ENCODE results near the gene PARD3. TPM values are rescaled to one million over a fixed set of nuclear protein-coding genes. Genes with fewer than 3 reads are reported as not detected.

The PARD3 gene
- total RNA-seq, 4 donors from 2014 or later: 98.9 to 122 (median 105) TPM

GRCh38 chr10:34236931-34237330, 578.2 kb downstream of the PARD3 start:
- TF ChIP-seq CTCF (IDR thresholded peaks at IDR 0.05) (no peak), POLR2A (IDR thresholded peaks at IDR 0.05; ENCODE audit: low read depth) (no peak), POLR2AphosphoS5 (IDR thresholded peaks at IDR 0.05) (no peak), EP300 (IDR thresholded peaks at IDR 0.05) (no peak)
- Histone ChIP-seq H3K4me1 (peaks cover 0 to 11% (median 9%) of the 10 kb centered on the region in 4 donors), H3K27ac (replicated peaks in 1 of 4) (no peak overlapping the region), H3K27me3 (no peaks in the 10 kb centered on the region), H3K36me3 (no peaks in the 10 kb centered on the region), H3K4me3 (no peak overlapping the region), H3K9me3 (no peaks in the 10 kb centered on the region)
- intact Hi-C loops (cut with DNase I): no loop called here
- no peak for DNase-seq (ENCODE audit: extremely low spot score)
- 90% methylated on average over 4 of the region's 4 CpGs for WGBS

DNA sequence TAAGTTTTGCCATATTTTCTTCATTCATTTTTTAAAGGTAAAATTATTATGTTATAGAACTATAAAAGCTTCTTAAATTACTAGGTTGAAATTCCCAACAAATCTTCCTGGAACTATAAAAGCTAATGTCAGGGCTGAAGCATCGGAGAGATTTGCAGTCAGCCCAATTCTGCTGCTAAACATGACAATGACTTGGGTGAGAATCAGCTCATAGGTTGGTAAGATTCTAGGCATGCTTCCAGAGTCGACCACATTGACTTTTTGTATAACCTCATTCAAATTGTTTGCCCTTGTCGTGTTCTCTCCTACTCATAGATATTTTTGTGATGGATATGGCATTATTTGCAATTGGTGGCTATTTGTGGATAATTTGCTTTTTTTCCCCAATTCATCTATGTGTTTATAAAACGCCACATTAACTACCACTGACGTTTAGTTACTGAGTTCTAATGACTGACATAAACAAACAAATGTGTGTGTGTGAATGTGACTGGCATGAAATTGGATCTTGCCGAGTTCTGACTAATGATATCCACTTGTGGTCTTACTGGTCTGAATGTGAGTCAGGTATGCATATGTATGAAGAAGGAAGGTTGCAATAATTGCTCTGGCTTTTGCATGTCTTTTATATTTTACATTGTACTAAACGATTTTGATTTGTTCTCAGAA, 579.8 kb downstream of the PARD3 start:
- Histone ChIP-seq H3K4me3 (no peak overlapping the region), H3K4me1 (peaks cover 0 to 9% (median 9%) of the 10 kb centered on the region in 4 donors), H3K27ac (replicated peaks in 1 of 4) (no peak overlapping the region), H3K36me3 (no peaks in the 10 kb centered on the region), H3K9me3 (no peaks in the 10 kb centered on the region), H3K27me3 (no peaks in the 10 kb centered on the region)
- TF ChIP-seq CTCF (IDR thresholded peaks at IDR 0.05): no peak
- TF ChIP-seq POLR2A (IDR thresholded peaks at IDR 0.05; ENCODE audit: low read depth): no peak
- no peak for TF ChIP-seq EP300 (IDR thresholded peaks at IDR 0.05)
- TF ChIP-seq POLR2AphosphoS5 (IDR thresholded peaks at IDR 0.05): no peak
- intact Hi-C loops (cut with DNase I): no loop called here
- WGBS: 88% methylated on average over 7 of the region's 7 CpGs
- DNase-seq (ENCODE audit: extremely low spot score): no peak

GRCh38 chr10:34232481-34232880, 582.6 kb downstream of the PARD3 start:
- TF ChIP-seq POLR2A (IDR thresholded peaks at IDR 0.05; ENCODE audit: low read depth) (no peak), EP300 (IDR thresholded peaks at IDR 0.05) (no peak), POLR2AphosphoS5 (IDR thresholded peaks at IDR 0.05) (no peak), CTCF (IDR thresholded peaks at IDR 0.05) (no peak)
- WGBS: 91% methylated on average over 4 of the region's 4 CpGs
- H3K27ac ChIP-seq (replicated peaks in 1 of 4): no peak overlapping the region
- peaks cover 0 to 9% (median 4%) of the 10 kb centered on the region in 4 donors for H3K4me1 ChIP-seq
- no peak for DNase-seq (ENCODE audit: extremely low spot score)
- H3K27me3 ChIP-seq: no peaks in the 10 kb centered on the region
- intact Hi-C loops (cut with DNase I): no loop called here
- no peaks in the 10 kb centered on the region for H3K36me3 ChIP-seq
- H3K4me3 ChIP-seq: no peak overlapping the region
- H3K9me3 ChIP-seq: no peaks in the 10 kb centered on the region

- H3K9me3 ChIP-seq: peaks cover 0 to 6% (median 5%) of the 10 kb centered on the region in 4 donors
- no peak overlapping the region for H3K27ac ChIP-seq (replicated peaks in 1 of 4)
- 93% methylated on average over 11 of the region's 11 CpGs for WGBS
- peaks cover 0 to 9% (median 4%) of the 10 kb centered on the region in 4 donors for H3K4me1 ChIP-seq
- TF ChIP-seq CTCF (IDR thresholded peaks at IDR 0.05): no peak
- no peak for TF ChIP-seq POLR2A (IDR thresholded peaks at IDR 0.05; ENCODE audit: low read depth)
- H3K27me3 ChIP-seq: no peaks in the 10 kb centered on the region
- intact Hi-C loops (cut with DNase I): no loop called here
- DNase-seq (ENCODE audit: extremely low spot score): no peak
- H3K36me3 ChIP-seq: peaks cover 0 to 4% (median 0%) of the 10 kb centered on the region in 4 donors
- no peak overlapping the region for H3K4me3 ChIP-seq
Observed at GRCh38 chr10:34231441-34232180, 583.5 kb downstream of the PARD3 start.
